ENCODE measurements around the gene KIF9.

KIF9 gene

GRCh38 chr3:47243419-47244147 lies 39.0 kb downstream of the KIF9 start:
- Histone ChIP-seq H3K27me3 (replicated peaks; ENCODE audit: control insufficient read depth, insufficient read depth, low read length) (no peaks in the 10 kb centered on the region), H3K4me3 (replicated peaks; ENCODE audit: low read depth, low read length) (no peak overlapping the region), H3K36me3 (ENCODE audit: control insufficient read depth, insufficient read depth, low read length) (no peaks in the 10 kb centered on the region)
- TF ChIP-seq, protein P1, sequence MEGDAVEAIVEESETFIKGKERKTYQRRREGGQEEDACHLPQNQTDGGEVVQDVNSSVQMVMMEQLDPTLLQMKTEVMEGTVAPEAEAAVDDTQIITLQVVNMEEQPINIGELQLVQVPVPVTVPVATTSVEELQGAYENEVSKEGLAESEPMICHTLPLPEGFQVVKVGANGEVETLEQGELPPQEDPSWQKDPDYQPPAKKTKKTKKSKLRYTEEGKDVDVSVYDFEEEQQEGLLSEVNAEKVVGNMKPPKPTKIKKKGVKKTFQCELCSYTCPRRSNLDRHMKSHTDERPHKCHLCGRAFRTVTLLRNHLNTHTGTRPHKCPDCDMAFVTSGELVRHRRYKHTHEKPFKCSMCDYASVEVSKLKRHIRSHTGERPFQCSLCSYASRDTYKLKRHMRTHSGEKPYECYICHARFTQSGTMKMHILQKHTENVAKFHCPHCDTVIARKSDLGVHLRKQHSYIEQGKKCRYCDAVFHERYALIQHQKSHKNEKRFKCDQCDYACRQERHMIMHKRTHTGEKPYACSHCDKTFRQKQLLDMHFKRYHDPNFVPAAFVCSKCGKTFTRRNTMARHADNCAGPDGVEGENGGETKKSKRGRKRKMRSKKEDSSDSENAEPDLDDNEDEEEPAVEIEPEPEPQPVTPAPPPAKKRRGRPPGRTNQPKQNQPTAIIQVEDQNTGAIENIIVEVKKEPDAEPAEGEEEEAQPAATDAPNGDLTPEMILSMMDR (IDR thresholded peaks at IDR 0.05; ENCODE audit: insufficient read depth, low read length, poor library complexity, severe bottlenecking): no peak
- DNase-seq (ENCODE audit: extremely low read depth, insufficient read length): no peak

- Histone ChIP-seq H3K36me3 (ENCODE audit: control insufficient read depth, insufficient read depth, low read length) (no peaks in the 10 kb centered on the region), H3K27me3 (replicated peaks; ENCODE audit: control insufficient read depth, insufficient read depth, low read length) (no peaks in the 10 kb centered on the region), H3K4me3 (replicated peaks; ENCODE audit: low read depth, low read length) (no peak overlapping the region)
- DNase-seq (ENCODE audit: extremely low read depth, insufficient read length): no peak
- TF ChIP-seq, protein P1 (IDR thresholded peaks at IDR 0.05; ENCODE audit: insufficient read depth, low read length, poor library complexity, severe bottlenecking): no peak
These were observed 42.7 kb downstream of the KIF9 start for GRCh38 chr3:47239929-47240328.

DNA sequence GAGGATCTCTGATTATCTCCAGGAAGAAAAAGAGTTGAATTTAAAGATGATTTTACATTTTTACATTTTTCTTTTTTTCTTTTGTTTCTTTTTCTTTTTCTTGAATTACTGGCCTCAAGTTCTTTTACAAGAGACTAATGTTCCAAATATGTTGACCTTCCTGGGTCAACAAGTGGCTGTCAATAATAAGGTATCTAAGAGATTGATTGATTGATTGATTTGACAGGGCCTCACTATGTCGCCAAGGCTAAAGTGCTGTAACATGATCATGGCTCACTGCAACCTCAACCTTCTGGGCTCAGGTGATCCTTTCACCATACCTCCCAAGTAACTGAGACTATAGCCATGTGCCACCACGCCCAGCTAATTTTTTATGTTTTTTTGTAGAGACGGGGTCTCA lies 44.6 kb downstream of the KIF9 start:
- TF ChIP-seq, protein P1 (IDR thresholded peaks at IDR 0.05; ENCODE audit: insufficient read depth, low read length, poor library complexity, severe bottlenecking): no peak
- Histone ChIP-seq H3K27me3 (replicated peaks; ENCODE audit: control insufficient read depth, insufficient read depth, low read length) (no peaks in the 10 kb centered on the region), H3K4me3 (replicated peaks; ENCODE audit: low read depth, low read length) (no peak overlapping the region), H3K36me3 (ENCODE audit: control insufficient read depth, insufficient read depth, low read length) (no peaks in the 10 kb centered on the region)
- no peak for DNase-seq (ENCODE audit: extremely low read depth, insufficient read length)

DNA sequence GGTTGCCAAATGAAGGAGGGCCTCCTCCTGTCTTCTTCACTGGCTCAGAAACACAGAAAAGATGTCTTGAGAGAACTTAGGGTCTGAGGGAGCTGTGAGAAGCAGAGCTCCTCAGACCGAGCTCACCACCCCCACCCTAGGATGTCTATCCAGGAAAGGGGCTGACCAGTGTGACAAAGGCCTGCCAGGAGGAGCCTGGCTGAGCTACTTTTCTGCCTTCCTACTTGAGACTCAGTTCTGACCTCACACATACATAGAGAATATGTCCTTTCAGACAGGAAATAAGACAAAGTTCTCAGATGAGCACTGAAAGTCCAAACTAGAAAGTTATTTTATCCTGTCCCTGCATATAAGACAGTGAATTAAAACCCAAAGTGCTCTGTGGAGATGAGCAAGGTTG lies 54.5 kb downstream of the KIF9 start:
- DNase-seq (ENCODE audit: extremely low read depth, insufficient read length): peak; percentile 54
- no peaks in the 10 kb centered on the region for H3K36me3 ChIP-seq (ENCODE audit: control insufficient read depth, insufficient read depth, low read length)
- peak overlapping the region; percentile 12; the same call in 1 of the 2 replicates for H3K4me3 ChIP-seq (replicated peaks; ENCODE audit: low read depth, low read length)
- TF ChIP-seq, protein P1 (IDR thresholded peaks at IDR 0.05; ENCODE audit: insufficient read depth, low read length, poor library complexity, severe bottlenecking): no peak
- H3K27me3 ChIP-seq (replicated peaks; ENCODE audit: control insufficient read depth, insufficient read depth, low read length): no peaks in the 10 kb centered on the region

- TF ChIP-seq, protein P1 (IDR thresholded peaks at IDR 0.05; ENCODE audit: insufficient read depth, low read length, poor library complexity, severe bottlenecking): no peak
- peak overlapping the region; percentile 12; the same call in 1 of the 2 replicates for H3K4me3 ChIP-seq (replicated peaks; ENCODE audit: low read depth, low read length)
- no peak for DNase-seq (ENCODE audit: extremely low read depth, insufficient read length)
- H3K27me3 ChIP-seq (replicated peaks; ENCODE audit: control insufficient read depth, insufficient read depth, low read length): no peaks in the 10 kb centered on the region
- no peaks in the 10 kb centered on the region for H3K36me3 ChIP-seq (ENCODE audit: control insufficient read depth, insufficient read depth, low read length)
These were observed 54.9 kb downstream of the KIF9 start for GRCh38 chr3:47227678-47228077.
